NT2/D1 (cell line): Measurements from ENCODE around the gene CXXC5.

Source experiments
- SUZ12 ChIP-seq: IDR thresholded peaks from 2 replicates; pipeline ENCODE4 v1.6.1; 2011; ENCODE audit not compliant: insufficient read length, insufficient read depth; ENCODE audit errors: extremely low read depth
- ZNF274 ChIP-seq: IDR thresholded peaks from 2 replicates; pipeline ENCODE4 v1.6.1; 2011; ENCODE audit warnings: mild to moderate bottlenecking, low read depth, low read length

GRCh38 chr5:139687656-139688055 lies 39.5 kb downstream of the CXXC5 start:
- TF ChIP-seq ZNF274: no peak
- TF ChIP-seq SUZ12: no peak
